GM19372 (cell line): ENCODE measurements around the gene ARHGEF25.

Source experiments
- ATAC-seq: cut with Tn5 transposase; IDR thresholded peaks from one replicate; pipeline ENCODE4 v1.9.1; 2021; ENCODE audit warnings: mild to moderate bottlenecking, low read depth, moderate library complexity; ENCODE audit not compliant: unreplicated experiment

The ARHGEF25 gene

DNA sequence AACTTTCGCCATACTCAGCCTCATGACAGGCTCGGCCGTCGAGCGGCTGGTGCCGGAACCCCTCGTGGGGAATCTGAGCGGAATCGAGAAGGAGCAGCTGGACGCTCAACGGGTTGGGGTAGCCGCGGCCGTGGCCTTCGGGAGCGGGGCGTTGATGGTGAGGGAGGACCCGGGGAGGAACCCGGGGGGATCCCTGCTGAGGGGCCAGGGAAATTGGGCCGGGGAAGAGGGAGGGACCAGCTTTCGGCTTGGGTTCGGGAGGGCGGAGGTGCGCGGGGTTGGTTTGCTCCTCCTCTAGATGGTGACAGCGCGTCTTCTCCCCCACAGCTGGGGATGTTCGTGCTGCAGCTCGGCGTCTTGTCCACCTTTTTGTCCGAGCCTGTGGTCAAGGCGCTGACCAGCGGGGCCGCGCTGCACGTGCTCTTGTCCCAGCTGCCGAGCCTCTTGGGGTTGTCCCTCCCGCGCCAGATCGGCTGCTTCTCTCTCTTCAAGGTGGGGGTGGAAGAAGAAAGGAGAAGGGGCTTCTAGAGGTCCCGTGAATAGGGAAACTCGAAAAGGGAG, 9.8 kb downstream of the ARHGEF25 start:
- no peak for ATAC-seq

- peak; percentile 62 for ATAC-seq
Measured at GRCh38 chr12:57621497-57622292, 10.5 kb downstream of the ARHGEF25 start.

GRCh38 chr12:57622293-57623245, 11.3 kb downstream of the ARHGEF25 start:
- no peak for ATAC-seq

DNA sequence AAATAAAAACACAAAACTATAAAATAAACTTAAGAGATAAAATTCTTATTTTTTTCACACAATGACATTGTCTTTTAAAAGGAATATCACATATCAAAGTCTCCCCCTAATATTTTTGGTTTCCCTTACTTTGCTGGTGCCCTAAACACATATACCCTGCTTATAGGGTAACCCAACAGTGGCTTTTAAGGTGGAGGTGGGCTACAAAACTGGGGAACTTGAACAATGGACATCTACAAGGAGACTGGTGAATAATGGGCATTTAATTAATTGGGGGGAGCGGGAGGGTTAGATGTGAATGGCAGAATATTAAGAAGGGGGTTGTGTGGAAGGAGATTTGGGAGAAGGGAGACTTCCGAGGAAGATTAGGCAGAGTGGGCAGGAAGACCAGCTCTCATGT, 12.2 kb downstream of the ARHGEF25 start:
- no peak for ATAC-seq

DNA sequence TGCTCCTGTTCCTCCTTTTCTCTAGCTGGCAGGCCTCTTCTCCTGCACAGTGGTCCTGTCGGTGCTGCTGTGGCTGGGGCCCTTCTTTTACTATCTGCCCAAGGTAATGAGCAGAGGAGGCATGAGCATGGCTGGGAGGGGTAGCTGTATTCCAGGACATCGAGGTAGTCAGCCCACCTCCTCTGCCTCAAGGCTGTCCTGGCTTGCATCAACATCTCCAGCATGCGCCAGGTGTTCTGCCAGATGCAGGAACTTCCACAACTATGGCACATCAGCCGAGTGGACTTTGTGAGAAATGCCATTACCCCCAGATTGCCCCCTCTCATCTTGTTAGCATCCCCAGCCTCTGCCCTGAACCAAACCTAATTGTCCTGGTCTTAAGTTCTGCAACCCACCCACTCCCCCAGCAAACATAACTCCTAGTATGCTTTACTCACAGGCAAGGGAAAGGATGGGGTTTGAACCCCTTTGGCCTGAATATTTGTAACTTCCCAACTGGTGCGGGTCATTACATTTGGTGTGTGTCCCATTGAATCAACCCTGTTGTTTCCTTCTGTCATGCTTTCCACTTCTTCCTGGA, 12.7 kb downstream of the ARHGEF25 start:
- ATAC-seq, result no peak

- ATAC-seq, result no peak
Measured at GRCh38 chr12:57624441-57625220, 13.4 kb downstream of the ARHGEF25 start.

DNA sequence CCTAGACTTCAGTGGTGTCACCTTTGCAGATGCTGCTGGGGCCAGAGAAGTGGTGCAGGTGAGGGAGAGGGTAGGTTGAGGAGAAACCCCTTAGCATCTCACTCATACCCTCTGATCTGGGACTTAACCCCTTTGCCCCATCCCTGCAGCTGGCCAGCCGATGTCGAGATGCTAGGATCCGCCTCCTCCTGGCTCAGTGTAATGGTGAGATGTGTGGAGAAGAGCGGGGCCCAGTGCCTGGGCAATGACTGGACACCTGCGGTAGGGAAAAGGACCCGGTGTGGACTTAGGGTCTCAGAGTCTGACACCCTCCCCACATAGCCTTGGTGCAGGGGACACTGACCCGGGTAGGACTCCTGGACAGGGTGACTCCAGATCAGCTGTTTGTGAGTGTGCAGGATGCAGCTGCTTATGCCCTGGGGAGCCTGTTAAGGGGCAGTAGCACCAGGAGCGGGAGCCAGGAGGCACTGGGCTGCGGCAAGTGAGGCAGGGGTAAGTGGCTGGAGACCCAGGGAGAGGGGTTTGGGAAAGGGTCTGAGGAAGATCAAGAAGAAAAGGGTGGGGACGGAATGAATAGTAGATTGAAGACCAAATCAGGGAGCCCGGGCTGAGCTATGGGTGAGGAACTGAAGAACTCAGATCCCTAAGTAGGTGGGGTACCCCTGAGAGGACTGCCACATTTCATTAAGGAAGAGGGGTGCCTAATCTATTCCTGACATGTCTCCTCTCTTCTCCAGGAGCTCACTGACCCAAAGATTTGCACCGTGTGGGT, 14.2 kb downstream of the ARHGEF25 start:
- no peak for ATAC-seq

- ATAC-seq, result no peak
Measured at GRCh38 chr12:57626111-57626920, 15.1 kb downstream of the ARHGEF25 start.

DNA sequence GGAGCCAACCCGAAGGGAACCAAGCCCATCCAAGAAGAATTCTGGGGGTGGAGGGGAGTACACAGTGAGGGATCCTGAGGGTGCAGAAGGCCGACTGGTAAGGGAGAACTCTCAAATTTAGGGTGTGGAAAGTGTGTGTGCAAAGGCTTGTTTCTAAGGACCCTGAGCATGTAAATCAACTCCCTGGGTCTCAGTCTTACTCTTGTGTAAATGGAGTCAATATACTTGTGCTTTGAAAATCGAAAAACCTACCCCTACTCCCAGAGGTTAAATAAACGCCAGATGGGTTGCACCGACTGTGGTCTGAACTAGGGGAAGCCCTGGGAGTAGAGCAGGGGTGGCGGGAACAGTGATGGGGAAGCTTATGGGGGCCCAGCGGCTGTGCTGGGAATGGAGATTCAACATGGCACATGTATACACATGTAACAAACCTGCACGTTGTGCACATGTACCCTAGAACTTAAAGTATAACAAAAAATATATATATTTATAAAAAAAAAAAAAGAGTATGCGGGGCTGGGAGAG, 15.7 kb downstream of the ARHGEF25 start:
- no peak for ATAC-seq

DNA sequence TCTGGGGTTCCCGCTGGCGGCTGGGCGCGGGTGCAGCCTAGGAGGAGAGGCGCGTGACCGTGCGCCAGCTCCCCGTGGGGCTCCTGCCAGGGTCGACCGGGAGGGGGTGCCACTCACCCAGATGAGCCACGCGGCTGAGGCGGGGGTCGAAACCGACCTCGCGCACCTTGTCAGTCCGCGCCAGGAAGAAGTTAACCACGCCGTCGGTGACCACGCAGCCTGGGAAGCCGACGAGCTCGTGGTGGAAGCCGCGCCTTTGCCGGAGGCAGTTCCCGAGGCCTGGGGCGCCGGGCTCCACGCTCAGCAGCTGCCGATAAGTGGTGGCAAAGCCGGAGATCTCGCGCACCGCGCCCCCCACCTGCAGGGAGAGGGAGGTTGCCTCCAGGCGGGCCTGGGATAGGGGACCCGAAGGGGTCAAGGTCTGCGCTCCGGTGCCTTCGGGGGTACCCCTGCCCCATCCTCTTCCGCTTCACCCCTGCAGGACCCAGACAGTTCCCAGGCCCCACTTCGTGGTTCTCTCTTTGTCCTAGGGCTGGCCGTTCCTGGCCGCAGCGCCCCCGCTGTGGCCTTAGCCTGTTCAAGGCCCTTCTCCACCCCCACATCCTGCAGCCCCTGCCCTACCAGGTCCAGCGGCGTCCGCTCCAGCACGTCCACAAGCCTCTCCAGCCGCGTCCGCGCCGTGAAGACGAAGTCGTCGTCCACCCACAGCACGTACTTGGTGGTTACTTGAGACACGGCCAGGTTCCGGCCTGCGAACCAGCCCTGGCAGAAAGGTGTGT, 16.5 kb downstream of the ARHGEF25 start:
- no peak for ATAC-seq

DNA sequence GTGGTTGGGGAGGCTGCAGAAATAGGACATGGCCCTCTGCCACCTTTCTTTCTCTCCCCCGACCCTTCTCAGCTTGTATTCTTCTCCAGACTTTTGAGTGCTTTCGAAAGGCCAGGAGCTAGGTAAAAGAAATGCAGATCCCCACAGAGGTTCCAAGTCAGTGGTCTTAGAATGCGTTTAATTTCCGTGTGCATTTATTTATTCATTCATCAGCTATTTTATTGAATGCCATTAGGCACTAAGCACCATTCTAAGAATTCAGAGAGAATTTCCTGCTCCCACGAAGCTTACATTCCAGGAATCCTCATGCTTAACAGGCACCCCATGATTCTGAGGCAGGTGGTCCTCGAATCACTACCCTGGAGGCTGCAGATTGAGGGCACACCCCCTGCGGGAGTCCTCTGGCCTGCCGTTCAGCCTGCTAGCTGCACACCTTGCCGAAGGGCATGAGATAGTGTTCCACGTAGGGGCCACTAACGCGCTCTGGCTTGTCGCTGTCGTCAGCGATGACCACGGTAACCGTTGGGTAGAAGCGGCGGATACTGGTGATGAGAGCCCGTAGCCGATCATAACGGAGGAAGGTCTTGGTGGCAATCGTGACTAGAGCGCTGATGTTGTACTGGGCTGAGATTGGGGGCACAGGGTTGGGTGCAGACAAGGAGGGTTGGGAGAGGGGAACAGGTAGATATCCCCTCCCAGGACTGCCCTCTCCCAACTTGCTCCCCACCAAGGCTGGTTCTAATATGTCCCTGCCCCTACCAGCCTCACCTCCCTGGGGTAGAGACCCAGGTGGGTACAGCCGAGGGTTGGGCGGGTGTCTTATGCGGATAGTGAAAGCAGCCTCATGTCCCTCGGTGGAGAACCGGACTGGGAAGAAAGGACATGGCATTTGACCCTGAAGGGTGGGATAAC, 17.3 kb downstream of the ARHGEF25 start:
- ATAC-seq, result no peak

DNA sequence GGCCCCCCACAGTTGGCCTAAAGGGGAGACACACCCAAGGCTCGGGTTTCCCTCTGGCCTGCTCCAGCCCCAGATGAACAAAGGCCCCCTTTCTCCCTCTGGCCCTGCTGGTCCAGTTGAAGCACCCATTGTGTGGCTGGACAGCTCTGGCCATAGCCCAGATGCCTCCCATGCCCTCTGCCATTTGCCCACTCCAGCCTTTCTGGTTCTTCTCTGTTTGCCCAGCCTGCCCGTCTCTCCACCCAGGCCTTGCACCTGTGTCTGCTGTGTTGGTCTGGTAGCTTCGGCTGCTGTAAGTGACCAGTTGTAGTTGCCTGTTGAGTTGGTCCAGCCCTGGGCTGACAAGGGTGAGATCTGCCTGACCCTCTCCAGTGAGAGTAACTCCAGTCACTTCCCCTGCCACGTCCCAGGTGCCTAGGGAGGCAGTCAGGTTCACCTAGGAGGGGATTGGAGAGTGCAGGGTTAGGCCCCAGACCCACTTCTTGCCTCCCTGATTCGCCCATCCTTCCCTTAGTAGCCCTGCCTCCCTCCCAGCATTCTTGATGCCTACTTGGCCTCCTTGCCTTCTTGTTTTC, 18.7 kb downstream of the ARHGEF25 start:
- no peak for ATAC-seq

- ATAC-seq, result no peak
Measured at GRCh38 chr12:57630891-57631433, 19.7 kb downstream of the ARHGEF25 start.

DNA sequence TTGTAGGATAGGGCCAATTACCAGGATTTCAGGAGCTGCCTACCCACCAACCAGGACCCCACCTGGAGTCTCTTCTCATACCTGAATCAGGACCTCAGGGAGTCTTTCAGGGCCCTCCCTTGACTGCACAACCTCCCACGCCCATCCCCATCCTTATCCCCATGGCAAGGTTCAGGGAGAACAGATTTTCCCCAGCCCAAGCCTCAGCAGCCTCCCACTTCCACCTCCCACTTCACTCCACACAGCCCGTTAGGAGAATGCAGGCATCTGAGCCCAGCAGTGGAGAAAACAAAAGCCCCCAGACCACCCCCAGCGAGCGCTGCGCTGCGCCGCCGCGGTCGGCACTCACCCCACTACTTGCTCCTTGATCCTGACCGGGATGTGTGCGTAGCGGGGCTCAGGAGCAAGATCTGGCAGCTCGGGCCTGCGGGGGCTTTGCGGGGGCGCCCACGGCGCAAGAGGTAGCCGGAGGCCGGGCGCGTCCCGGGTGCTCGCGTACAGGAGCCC, 20.4 kb downstream of the ARHGEF25 start:
- ATAC-seq, result no peak

DNA sequence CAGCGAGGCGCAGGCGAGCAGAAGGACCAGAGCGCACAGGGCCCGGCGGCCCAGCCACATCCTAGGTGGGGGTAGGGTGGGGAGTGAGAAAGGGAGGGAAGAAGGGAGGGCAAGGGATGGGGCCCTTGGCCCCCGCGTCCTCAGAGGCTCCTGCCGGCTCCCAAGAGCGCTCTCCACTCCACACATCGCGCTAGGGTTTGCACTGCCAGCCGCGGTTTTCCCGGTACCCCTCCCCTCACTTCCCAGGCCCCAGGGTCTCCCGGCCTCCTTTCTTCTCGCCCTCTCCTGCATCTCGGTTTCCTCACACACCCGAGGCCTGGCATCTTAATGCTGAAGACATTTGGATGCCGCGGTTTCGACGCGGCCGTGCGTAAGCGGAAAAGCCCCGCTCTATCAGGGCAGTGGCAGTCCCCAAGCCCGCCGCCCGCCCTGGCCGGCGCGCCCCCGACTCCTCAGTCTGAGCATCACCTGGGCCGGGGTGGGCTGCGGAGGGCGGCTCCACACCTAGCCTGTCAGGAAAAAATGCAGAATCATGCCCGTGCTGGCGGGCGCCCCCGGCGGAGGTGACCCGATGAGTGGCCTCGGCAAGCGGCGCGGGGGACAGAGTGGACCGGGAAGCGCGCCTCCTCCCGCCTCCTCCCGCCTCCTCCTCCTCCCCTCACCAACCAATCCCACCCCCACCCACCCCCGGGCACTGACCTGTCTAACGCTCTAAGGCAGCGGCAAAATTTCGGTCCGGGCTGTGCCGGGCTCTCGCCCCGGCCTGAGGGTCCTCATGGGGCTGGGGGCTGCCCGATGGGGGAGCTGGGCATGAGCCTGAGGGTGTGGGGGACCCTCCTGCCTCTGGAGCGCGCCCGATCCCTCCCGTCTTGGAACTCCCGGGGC, 21.1 kb downstream of the ARHGEF25 start:
- peak; percentile 12 for ATAC-seq
